Hepatocyte (in vitro differentiated cells): ENCODE results near the gene ADORA2A. TPM values are rescaled to one million over a fixed set of nuclear protein-coding genes. Genes with fewer than 3 reads are reported as not detected.
A peak's percentile ranks its signal among the peaks of the same experiment; 100 is the strongest.

ENCODE experiments used
- DNase-seq: peaks from one replicate; pipeline ENCODE4 v3.0.0-alpha.2; 2016; ENCODE audit warnings: low spot score
- H2AFZ ChIP-seq: fragments of 200-600 bp; sonication (generic); 2 replicates; pipeline ENCODE4 v1.6.0; 2016; ENCODE audit warnings: antibody characterized with exemption, mild to moderate bottlenecking
- H3K27ac ChIP-seq: fragments of 200-600 bp; sonication (generic); 2 replicates; pipeline ENCODE4 v1.5.1; 2016; ENCODE audit warnings: mild to moderate bottlenecking
- H3K27me3 ChIP-seq: fragments of 200-600 bp; sonication (generic); 2 replicates; pipeline ENCODE4 v1.6.1; 2016
- H3K36me3 ChIP-seq: fragments of 200-600 bp; sonication (generic); replicated peaks from 2 replicates; pipeline ENCODE4 v1.5.1; 2016; ENCODE audit warnings: low read depth; ENCODE audit not compliant: insufficient read depth
- H3K4me1 ChIP-seq: fragments of 200-600 bp; sonication (generic); 2 replicates; pipeline ENCODE4 v1.5.1; 2016; ENCODE audit warnings: mild to moderate bottlenecking, moderate library complexity; ENCODE audit not compliant: insufficient read depth
- H3K4me2 ChIP-seq: fragments of 200-600 bp; sonication (generic); 2 replicates; pipeline ENCODE4 v1.6.0; 2016
- H3K4me3 ChIP-seq: fragments of 200-600 bp; sonication (generic); 2 replicates; pipeline ENCODE4 v1.5.1; 2016; ENCODE audit warnings: mild to moderate bottlenecking
- H3K79me2 ChIP-seq: fragments of 200-600 bp; sonication (generic); 2 replicates; pipeline ENCODE4 v1.6.0; 2017; ENCODE audit warnings: mild to moderate bottlenecking
- H3K9me2 ChIP-seq: fragments of 200-600 bp; sonication (generic); replicated peaks from 2 replicates; pipeline ENCODE4 v1.6.0; 2017; ENCODE audit warnings: mild to moderate bottlenecking; ENCODE audit not compliant: insufficient read depth
- H3K9me3 ChIP-seq: fragments of 200-600 bp; sonication (generic); 2 replicates; pipeline ENCODE4 v1.5.1; 2016; ENCODE audit warnings: low read depth, mild to moderate bottlenecking
- H4K20me1 ChIP-seq: fragments of 200-600 bp; sonication (generic); 2 replicates; pipeline ENCODE4 v1.6.0; 2016; ENCODE audit warnings: mild to moderate bottlenecking; ENCODE audit not compliant: insufficient read depth, poor library complexity, severe bottlenecking
- EZH2 ChIP-seq: fragments of 200-600 bp; sonication (generic); IDR thresholded peaks from 2 replicates; pipeline ENCODE4 v1.6.1; 2016; ENCODE audit warnings: antibody characterized with exemption, mild to moderate bottlenecking, borderline replicate concordance
- EZH2phosphoT487 ChIP-seq: fragments of 200-600 bp; sonication (generic); IDR thresholded peaks from one replicate; pipeline ENCODE4 v1.6.1; 2018; ENCODE audit warnings: antibody characterized with exemption, mild to moderate bottlenecking, low read depth, moderate library complexity; ENCODE audit not compliant: unreplicated experiment, severe bottlenecking
- WGBS: methylation state at CpG from one replicate; pipeline ENCODE4 v1.1.6; 2016; ENCODE audit warnings: low lambda C conversion rate; ENCODE audit errors: missing lambda C conversion rate; 5-methylcytosine and 5-hydroxymethylcytosine counted together
- polyA plus RNA-seq: library from polyadenylated mRNA; unstranded; fragments of >200 nt; fragmentation: Nextera tagmentation; extraction: Ambion mirVana; gene quantifications from 2 replicates; pipeline ENCODE4 v1.2.1, GENCODE V29; 2016
- total RNA-seq: library from RNA; depleted of rRNA; stranded (reverse); fragments of >200 nt; gene quantifications from 2 replicates; pipeline ENCODE4 v1.2.3, GENCODE V29; 2014
- TF ChIP-seq, protein P1 (sequence below): fragments of 200-600 bp; sonication (generic); IDR thresholded peaks from 2 replicates; pipeline ENCODE4 v1.5.1; 2016; ENCODE audit warnings: antibody characterized with exemption, mild to moderate bottlenecking; ENCODE audit not compliant: poor library complexity

The ADORA2A gene
- total and polyA plus RNA-seq, 2 experiments from 2014 or later, result 1.2 to 3.3 TPM

DNA sequence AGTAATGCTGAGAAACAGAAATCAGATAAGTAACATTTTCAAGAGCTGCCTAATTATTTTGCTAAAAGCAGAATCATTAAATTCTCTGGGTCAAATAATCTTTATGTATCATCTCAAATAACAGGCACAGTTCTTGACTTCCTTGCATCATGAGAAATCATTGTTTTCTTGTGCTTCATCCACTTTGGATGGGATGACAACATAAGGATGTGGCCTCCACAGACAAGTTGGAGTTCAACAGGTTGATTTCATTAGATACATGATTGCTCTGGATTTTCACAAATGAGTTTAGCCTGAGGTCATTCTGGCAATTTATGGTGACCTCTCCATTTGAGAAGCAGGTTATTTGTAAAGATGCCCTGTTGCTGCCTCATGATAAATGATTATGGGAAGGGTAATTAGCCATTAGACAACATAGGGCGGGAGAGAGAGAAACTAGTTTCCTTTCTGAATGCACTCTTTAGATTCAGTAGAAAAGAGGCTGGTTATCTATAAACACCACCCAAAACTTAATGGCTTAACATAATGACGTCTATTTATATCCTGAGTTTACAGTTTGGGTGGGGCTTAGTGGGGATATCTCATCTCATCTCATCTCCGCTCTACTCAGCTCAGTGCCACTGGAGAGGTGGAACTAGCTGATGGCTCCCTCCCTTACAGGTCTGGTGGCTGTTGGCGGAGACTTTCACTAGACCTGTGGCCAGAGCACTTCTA is 35.0 kb upstream of the ADORA2A start:
- Histone ChIP-seq H3K4me3 (no peak overlapping the region), H3K4me2 (peak overlapping the region; percentile 5), H3K9me2 (no peaks in the 10 kb centered on the region), H4K20me1 (no peaks in the 10 kb centered on the region), H3K36me3 (no peaks in the 10 kb centered on the region), H2AFZ (no peak overlapping the region), H3K4me1 (peaks cover 17% of the 10 kb centered on the region), H3K27ac (peak overlapping the region; percentile 40), H3K27me3 (no peaks in the 10 kb centered on the region), H3K9me3 (no peaks in the 10 kb centered on the region), H3K79me2 (no peaks in the 10 kb centered on the region)
- TF ChIP-seq, protein P1, sequence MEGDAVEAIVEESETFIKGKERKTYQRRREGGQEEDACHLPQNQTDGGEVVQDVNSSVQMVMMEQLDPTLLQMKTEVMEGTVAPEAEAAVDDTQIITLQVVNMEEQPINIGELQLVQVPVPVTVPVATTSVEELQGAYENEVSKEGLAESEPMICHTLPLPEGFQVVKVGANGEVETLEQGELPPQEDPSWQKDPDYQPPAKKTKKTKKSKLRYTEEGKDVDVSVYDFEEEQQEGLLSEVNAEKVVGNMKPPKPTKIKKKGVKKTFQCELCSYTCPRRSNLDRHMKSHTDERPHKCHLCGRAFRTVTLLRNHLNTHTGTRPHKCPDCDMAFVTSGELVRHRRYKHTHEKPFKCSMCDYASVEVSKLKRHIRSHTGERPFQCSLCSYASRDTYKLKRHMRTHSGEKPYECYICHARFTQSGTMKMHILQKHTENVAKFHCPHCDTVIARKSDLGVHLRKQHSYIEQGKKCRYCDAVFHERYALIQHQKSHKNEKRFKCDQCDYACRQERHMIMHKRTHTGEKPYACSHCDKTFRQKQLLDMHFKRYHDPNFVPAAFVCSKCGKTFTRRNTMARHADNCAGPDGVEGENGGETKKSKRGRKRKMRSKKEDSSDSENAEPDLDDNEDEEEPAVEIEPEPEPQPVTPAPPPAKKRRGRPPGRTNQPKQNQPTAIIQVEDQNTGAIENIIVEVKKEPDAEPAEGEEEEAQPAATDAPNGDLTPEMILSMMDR, result no peak
- TF ChIP-seq EZH2 (no peak), EZH2phosphoT487 (no peak)
- WGBS, result 68% methylated on average over 4 of the region's 4 CpGs
- DNase-seq, result no peak

DNA sequence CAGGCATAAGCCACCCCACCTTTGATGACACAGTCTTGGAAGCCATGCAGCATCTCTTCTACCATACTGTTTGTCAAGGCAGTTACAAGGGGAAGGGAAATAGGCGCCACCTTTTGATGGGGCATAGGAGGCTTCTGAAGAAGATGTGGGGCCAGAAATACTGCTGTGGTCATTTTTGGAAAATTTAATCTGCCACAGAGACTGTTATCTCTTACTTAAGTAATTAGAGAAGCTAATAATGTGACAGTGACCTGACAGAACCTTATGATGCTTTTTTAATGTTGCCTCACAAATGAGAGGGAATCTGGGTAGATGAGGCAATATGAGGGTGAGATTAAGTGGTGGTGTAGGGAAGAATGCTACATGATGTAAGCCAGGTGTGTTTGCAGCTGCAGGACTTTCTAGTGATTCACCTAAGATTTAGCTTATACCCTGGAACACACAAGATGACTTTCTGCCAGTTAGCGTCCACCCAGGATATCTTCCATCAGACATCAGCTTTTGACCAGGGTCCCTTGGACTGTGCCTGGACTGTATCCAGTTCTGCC is 34.3 kb upstream of the ADORA2A start:
- Histone ChIP-seq H3K79me2 (no peaks in the 10 kb centered on the region), H3K9me2 (no peaks in the 10 kb centered on the region), H3K4me3 (no peak overlapping the region), H4K20me1 (no peaks in the 10 kb centered on the region), H2AFZ (no peak overlapping the region), H3K4me2 (no peak overlapping the region), H3K9me3 (no peaks in the 10 kb centered on the region), H3K27me3 (no peaks in the 10 kb centered on the region), H3K27ac (no peak overlapping the region), H3K36me3 (no peaks in the 10 kb centered on the region), H3K4me1 (peaks cover 17% of the 10 kb centered on the region)
- no peak for TF ChIP-seq EZH2
- TF ChIP-seq, protein P1, result no peak
- no peak for TF ChIP-seq EZH2phosphoT487
- WGBS, result 88% methylated on average over 2 of the region's 2 CpGs
- DNase-seq, result no peak

GRCh38 chr22:24393848-24394247 is 33.6 kb upstream of the ADORA2A start:
- H2AFZ ChIP-seq, result no peak overlapping the region
- H3K4me2 ChIP-seq, result no peak overlapping the region
- H3K79me2 ChIP-seq, result no peaks in the 10 kb centered on the region
- DNase-seq, result no peak
- H3K9me2 ChIP-seq, result no peaks in the 10 kb centered on the region
- WGBS, result 74% methylated on average over 3 of the region's 3 CpGs
- H4K20me1 ChIP-seq, result no peaks in the 10 kb centered on the region
- no peaks in the 10 kb centered on the region for H3K9me3 ChIP-seq
- TF ChIP-seq EZH2 (no peak), EZH2phosphoT487 (no peak)
- TF ChIP-seq, protein P1, result no peak
- H3K36me3 ChIP-seq, result no peaks in the 10 kb centered on the region
- H3K27me3 ChIP-seq, result no peaks in the 10 kb centered on the region
- H3K4me3 ChIP-seq, result no peak overlapping the region
- H3K27ac ChIP-seq, result no peak overlapping the region
- H3K4me1 ChIP-seq, result peaks cover 17% of the 10 kb centered on the region
